Esophagus muscularis mucosa (tissue), 4 donors: Measurements from ENCODE around the gene HOXD4. TPM values are rescaled to one million over a fixed set of nuclear protein-coding genes. Genes with fewer than 3 reads are reported as not detected.
A peak's percentile ranks its signal among the peaks of the same experiment; 100 is the strongest.

ENCODE experiments used
- DNase-seq: peaks from one replicate; pipeline ENCODE4 v3.0.0-alpha.2; 2017; ENCODE audit errors: extremely low spot score
- H3K27ac ChIP-seq, 4 donors: fragments of 200-600 bp; sonication (generic); replicated peaks in 1 of 4; 1 replicate in 3 of 4; 2 replicates in 1 of 4; pipeline ENCODE4 v1.5.1; 2016 to 2019; ENCODE audit warnings: mild to moderate bottlenecking in 1 of 4
- H3K27me3 ChIP-seq, 4 donors: fragments of 200-600 bp; sonication (generic); one replicate each; pipeline versions ENCODE4 v1.5.1 to v1.6.0; 2016 to 2019
- H3K36me3 ChIP-seq, 4 donors: fragments of 200-600 bp; sonication (generic); one replicate each; pipeline ENCODE4 v1.5.1; 2016 to 2019
- H3K4me1 ChIP-seq, 4 donors: fragments of 200-600 bp; sonication (generic); one replicate each; pipeline ENCODE4 v1.5.1; 2016 to 2019
- H3K4me3 ChIP-seq, 4 donors: fragments of 200-600 bp; sonication (generic); 1 replicate in 2 of 4; 2 replicates in 2 of 4; pipeline ENCODE4 v1.5.1; 2016 to 2019; ENCODE audit warnings: mild to moderate bottlenecking in 4 of 4, moderate library complexity in 1 of 4
- H3K9me3 ChIP-seq, 4 donors: fragments of 200-600 bp; sonication (generic); 1 replicate in 3 of 4; 2 replicates in 1 of 4; pipeline ENCODE4 v1.5.1; 2016 to 2019
- EP300 ChIP-seq: sonication (generic); formaldehyde crosslinking; IDR thresholded peaks from one replicate; pipeline ENCODE4 v1.6.1; 2017; ENCODE audit warnings: antibody characterized with exemption
- POLR2A ChIP-seq: fragments of 450-650 bp; IDR thresholded peaks from one replicate; pipeline ENCODE4 v1.6.1; 2017; ENCODE audit warnings: antibody characterized with exemption, moderate library complexity, mild to moderate bottlenecking, low read depth
- POLR2AphosphoS5 ChIP-seq, 2 donors: sonication (generic); formaldehyde crosslinking; IDR thresholded peaks; one replicate each; pipeline ENCODE4 v1.6.1; 2017; ENCODE audit warnings: antibody characterized with exemption in 2 of 2
- WGBS: methylation state at CpG from one replicate; pipeline ENCODE4 v1.1.5; 2018; 5-methylcytosine and 5-hydroxymethylcytosine counted together
- intact Hi-C: fragments of 100-400 bp; cut with DNase I; formaldehyde crosslinking; loops from one replicate; pipeline ENCODE4 v1.15.1; 2023
- total RNA-seq, 4 donors: library from RNA; depleted of rRNA; stranded (reverse); fragments of >200 nt; gene quantifications; one replicate each; pipeline versions ENCODE4 v1.1.0 to v1.2.1, GENCODE V29; 2016
- TF ChIP-seq, protein P1 (sequence below), 3 experiments: fragments of 200-600 bp in 2 of 3; fragments of 450-650 bp in 1 of 3; sonication (generic) in 2 of 3; IDR thresholded peaks; one replicate each; pipeline ENCODE4 v1.5.1; 2017 to 2019; ENCODE audit warnings: antibody characterized with exemption in 3 of 3, mild to moderate bottlenecking in 2 of 3, moderate library complexity in 1 of 3

The HOXD4 gene
- total RNA-seq, 4 donors from 2014 or later = 0.66 to 2.9 (median 1.9) TPM

DNA sequence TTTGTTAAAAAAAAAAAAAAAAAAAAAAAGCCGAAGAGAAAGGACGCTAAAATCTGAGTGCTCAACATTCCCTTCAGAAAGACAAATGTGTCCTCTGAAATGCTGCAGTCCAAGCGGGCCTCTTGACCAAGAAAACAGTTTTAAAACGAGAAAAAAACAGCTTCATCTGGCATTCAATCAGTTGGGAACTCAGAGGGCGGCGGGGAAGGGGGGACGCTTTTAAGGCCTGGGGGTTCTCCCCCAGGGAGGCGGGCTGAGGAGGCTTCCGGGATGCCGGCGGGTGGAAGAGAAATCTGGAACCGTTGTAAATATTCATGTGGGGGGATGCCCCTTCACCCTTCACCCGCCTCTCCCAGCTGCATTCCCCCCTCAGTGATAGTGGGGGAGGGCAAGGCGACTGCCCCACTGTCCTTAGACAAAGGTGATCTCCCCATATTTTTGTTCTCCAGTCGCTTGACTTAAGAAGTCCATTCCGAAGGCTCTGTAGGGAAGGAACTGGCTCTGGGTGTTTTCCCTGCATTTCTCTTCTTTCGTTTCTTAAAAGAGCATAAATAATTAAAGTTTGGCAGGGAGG is 47.5 kb upstream of the HOXD4 start:
- no peak for DNase-seq
- Histone ChIP-seq H3K4me1 (peaks cover 22 to 67% (median 60%) of the 10 kb centered on the region in 4 donors), H3K9me3 (no peaks in the 10 kb centered on the region), H3K4me3 (peak overlapping the region in 1 of 4 donors; percentile 22), H3K27ac (no peak overlapping the region), H3K36me3 (no peaks in the 10 kb centered on the region), H3K27me3 (peaks cover 12 to 99% (median 90%) of the 10 kb centered on the region in 4 donors)
- intact Hi-C loops = no loop called here
- no peak for TF ChIP-seq EP300
- TF ChIP-seq, protein P1, sequence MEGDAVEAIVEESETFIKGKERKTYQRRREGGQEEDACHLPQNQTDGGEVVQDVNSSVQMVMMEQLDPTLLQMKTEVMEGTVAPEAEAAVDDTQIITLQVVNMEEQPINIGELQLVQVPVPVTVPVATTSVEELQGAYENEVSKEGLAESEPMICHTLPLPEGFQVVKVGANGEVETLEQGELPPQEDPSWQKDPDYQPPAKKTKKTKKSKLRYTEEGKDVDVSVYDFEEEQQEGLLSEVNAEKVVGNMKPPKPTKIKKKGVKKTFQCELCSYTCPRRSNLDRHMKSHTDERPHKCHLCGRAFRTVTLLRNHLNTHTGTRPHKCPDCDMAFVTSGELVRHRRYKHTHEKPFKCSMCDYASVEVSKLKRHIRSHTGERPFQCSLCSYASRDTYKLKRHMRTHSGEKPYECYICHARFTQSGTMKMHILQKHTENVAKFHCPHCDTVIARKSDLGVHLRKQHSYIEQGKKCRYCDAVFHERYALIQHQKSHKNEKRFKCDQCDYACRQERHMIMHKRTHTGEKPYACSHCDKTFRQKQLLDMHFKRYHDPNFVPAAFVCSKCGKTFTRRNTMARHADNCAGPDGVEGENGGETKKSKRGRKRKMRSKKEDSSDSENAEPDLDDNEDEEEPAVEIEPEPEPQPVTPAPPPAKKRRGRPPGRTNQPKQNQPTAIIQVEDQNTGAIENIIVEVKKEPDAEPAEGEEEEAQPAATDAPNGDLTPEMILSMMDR (IDR thresholded peaks at IDR 0.05) = no peak
- no peak for TF ChIP-seq POLR2AphosphoS5 (IDR thresholded peaks at IDR 0.05)
- TF ChIP-seq POLR2A = no peak
- WGBS = 5% methylated on average over 17 of the region's 17 CpGs

DNA sequence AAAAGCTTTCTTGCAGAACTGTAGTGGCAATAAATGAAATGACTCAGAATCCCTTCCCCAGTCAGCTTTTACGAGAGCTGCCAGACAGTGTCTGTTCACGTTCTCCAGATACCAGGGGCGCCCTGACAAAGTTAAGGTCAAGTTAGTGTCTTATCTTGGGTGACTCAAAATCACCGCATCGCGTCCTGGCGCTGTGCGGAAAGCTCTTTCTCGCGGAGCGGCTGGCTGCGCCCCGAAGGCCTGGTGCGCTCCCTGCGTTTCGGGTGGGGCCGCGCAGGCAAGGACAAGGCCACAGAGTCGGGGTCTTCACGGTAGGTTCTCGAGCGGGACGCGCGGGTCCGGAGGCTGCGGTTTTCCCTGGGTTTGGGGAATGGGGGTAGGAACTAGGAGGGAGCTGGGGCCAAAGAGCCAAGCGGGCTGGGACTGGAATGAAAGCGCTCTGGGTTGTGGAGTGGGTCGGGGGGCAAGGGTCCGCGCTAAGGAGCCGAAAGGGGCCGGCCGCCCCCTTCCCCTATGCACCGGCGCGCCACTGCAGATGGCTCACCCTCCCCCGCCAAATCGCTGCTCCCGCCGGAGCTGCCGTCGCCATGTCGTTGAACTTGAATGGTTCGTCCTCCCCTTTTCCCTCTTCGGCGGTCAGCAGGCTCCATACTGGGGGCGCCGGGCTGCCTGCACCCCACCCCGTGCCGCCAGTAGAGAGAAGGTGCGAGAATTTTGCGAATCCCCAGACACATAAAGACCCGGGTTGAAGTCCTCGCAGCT is 46.9 kb upstream of the HOXD4 start:
- Histone ChIP-seq H3K4me3 (peak overlapping the region in 2 of 4 donors; percentile 4 to 22), H3K27ac (no peak overlapping the region), H3K27me3 (peaks cover 12 to 99% (median 90%) of the 10 kb centered on the region in 4 donors), H3K4me1 (peaks cover 26 to 67% (median 59%) of the 10 kb centered on the region in 4 donors), H3K36me3 (no peaks in the 10 kb centered on the region), H3K9me3 (no peaks in the 10 kb centered on the region)
- no peak for TF ChIP-seq POLR2A
- no peak for TF ChIP-seq EP300
- TF ChIP-seq, protein P1 (IDR thresholded peaks at IDR 0.05) = no peak
- no peak for TF ChIP-seq POLR2AphosphoS5 (IDR thresholded peaks at IDR 0.05)
- intact Hi-C loops = no loop called here
- no peak for DNase-seq
- WGBS = 3% methylated on average over 51 of the region's 56 CpGs

DNA sequence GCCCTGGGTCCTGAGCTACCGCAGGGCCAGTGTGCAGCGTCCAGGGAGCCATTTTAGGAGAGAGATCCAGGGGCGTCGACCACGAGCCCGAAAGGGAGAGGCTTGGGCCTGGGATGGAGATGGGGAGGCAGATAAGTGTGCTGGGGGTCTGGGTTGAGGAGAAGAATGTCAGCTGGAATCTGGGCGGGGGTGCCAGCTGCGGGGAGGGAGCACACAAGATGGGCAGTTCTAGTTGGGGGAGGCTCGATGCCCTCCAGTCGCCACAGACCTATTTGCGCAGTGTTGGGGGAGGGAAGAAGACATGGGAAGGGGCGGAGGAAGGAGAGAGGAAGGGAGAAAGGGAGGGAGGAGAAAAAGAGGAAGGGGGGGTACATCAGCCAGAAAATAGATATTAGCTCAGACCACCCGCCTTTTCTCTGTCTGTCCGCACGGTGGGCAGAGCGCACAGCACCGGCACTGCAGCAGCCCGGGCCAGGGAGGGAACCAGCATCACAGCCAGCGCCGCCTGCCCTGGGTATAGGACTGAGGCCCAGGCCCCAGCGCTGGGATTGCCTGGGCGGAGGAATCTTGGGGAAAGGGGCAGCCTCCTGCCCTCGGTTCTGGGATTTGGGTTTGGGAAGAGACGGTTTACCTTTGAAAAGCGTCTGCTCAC is 46.1 kb upstream of the HOXD4 start:
- no peak for DNase-seq
- peaks cover 26 to 60% (median 52%) of the 10 kb centered on the region in 4 donors for H3K4me1 ChIP-seq

DNA sequence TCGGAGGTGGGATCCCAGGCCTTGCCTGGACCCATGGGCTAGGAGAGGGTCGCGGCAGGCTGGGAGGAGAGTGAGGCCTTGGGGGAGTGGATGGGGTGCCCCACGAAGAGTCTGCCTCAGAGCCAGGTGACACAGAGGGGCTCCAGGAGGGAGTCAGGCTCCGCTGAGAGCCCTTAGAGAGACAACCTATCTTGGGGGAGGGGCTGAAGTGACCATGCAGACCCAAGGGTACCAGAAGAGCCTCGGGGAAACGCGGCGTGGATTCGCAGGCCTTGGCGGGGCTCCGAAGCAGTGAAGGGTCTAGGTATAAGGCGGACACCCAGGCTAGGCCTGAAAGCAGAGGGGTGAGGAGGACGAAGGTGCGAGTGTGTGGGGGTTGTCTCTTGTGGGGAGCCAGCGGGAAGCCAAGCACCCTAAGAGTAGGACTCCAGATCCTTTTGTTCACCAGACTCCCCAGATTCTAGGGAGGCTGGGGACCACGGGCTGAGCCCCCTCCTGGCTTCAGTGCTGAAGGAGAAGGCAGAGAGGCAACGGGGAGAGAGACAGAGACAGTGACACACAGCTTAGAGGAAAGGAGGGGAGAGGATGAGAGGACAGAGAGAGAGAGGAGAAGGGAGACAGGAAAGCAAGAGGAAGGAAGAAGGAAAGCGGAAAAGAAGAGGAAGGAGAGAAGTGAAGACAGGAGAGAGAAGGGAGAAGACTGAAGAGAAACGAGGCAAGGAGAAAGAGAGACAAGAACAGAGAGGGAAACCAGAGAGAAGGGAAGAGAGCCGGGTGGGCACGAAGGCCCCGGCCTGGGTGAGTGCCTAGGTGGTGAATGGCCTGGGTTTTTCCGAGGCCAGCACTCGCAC is 45.4 kb upstream of the HOXD4 start:
- Histone ChIP-seq H3K9me3 (no peaks in the 10 kb centered on the region), H3K4me1 (peaks cover 26 to 54% (median 50%) of the 10 kb centered on the region in 4 donors), H3K4me3 (peak overlapping the region in 2 of 4 donors; percentile 37 to 43), H3K36me3 (no peaks in the 10 kb centered on the region), H3K27me3 (peaks cover 12 to 99% (median 90%) of the 10 kb centered on the region in 4 donors), H3K27ac (no peak overlapping the region)
- TF ChIP-seq EP300 = no peak
- TF ChIP-seq POLR2AphosphoS5 (IDR thresholded peaks at IDR 0.05) = no peak
- no peak for TF ChIP-seq POLR2A
- TF ChIP-seq, protein P1 (IDR thresholded peaks at IDR 0.05) = no peak
- no peak for DNase-seq
- 9% methylated on average over 22 of the region's 25 CpGs for WGBS
- intact Hi-C loops = no loop called here

More for the DNA sequence above, 46.1 kb upstream of the HOXD4 start:
- TF ChIP-seq EP300 (no peak), POLR2AphosphoS5 (IDR thresholded peaks at IDR 0.05) (no peak), POLR2A (no peak)
- TF ChIP-seq, protein P1 (IDR thresholded peaks at IDR 0.05) = no peak
- intact Hi-C loops = no loop called here
- 5% methylated on average over 24 of the region's 25 CpGs for WGBS
- H3K27ac ChIP-seq = no peak overlapping the region
- H3K9me3 ChIP-seq = no peaks in the 10 kb centered on the region
- peaks cover 12 to 99% (median 90%) of the 10 kb centered on the region in 4 donors for H3K27me3 ChIP-seq
- peak overlapping the region in 2 of 4 donors; percentile 4 to 22 for H3K4me3 ChIP-seq
- no peaks in the 10 kb centered on the region for H3K36me3 ChIP-seq
